ENCODE results near the gene TLR1.
"Not testable (repeated sequence)": the region's sequence is repeated elsewhere in the genome, so short reads cannot be mapped to it uniquely, and the experiment has no call there.

TLR1 gene

DNA sequence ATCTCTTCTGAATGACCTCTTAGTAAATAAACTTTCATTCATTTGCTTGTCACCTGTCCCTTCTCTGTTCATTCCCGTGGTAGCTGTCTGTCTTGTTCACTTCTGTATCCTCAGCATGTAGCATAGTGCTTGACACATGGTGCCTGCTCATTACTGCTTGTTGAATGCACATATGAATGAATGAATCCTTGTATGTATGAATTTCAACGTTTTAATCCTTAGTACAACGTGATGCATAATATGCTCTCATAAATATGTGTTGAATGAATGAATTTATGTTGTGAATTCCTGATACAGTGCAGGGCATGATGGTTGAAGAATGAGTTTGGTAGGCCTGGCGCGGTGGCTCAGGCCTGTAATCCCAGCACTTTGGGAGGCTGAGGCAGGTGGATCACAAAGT is 24.8 kb downstream of the TLR1 start:
- peaks cover 3% of the 10 kb centered on the region for H3K27me3 ChIP-seq (ENCODE audit: insufficient read depth, low read length)
- H3K36me3 ChIP-seq (ENCODE audit: insufficient read depth, low read length): no peaks in the 10 kb centered on the region
- H3K4me1 ChIP-seq (ENCODE audit: insufficient read depth, low read length): no peaks in the 10 kb centered on the region
- no peak overlapping the region for H2AFZ ChIP-seq (ENCODE audit: low read depth, low read length)
- no peak overlapping the region for H3K4me3 ChIP-seq (ENCODE audit: low read length)
- H3K9me3 ChIP-seq (ENCODE audit: low read length): no peaks in the 10 kb centered on the region

DNA sequence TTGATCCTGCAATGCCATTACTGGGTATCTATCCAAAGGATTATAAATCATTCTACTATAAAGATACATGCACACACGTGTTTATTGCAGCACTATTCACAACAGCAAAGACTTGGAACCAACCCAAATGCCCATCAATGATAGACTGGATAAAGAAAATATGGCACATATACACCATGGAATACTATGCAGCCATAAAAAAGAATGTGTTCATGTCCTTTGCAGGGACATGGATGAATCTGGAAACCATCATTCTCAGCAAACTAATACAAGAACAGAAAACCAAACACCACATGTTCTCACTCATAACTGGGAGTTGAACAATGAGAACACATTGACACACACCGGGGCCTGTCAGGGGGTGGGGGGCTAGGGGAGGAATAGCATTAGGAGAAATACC is 26.7 kb downstream of the TLR1 start:
- not testable (repeated sequence) for H3K4me1 ChIP-seq (ENCODE audit: insufficient read depth, low read length); H3K27me3 ChIP-seq (ENCODE audit: insufficient read depth, low read length); H3K4me3 ChIP-seq (ENCODE audit: low read length); H3K36me3 ChIP-seq (ENCODE audit: insufficient read depth, low read length); H3K9me3 ChIP-seq (ENCODE audit: low read length); H2AFZ ChIP-seq (ENCODE audit: low read depth, low read length)

DNA sequence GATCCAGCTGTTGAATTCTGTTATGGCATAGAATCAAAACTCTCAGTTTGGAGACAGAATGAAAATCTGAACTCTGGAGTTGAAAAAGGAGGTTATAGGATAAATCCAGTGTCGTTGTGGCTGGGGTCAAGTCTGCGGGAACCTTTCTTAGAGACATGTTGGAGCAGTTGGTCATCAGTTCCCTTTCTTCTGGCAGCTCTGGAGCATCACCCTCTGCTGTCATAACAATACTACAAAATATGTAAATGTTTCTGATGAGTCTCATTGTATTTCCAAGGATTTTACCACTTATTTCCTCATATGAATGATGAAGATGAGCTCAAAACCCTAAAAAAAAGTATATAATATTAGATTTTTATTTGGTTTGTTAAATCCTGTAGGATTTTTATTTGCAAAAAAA is 29.3 kb downstream of the TLR1 start:
- Histone ChIP-seq H3K9me3 (ENCODE audit: low read length) (no peaks in the 10 kb centered on the region), H3K27me3 (ENCODE audit: insufficient read depth, low read length) (peaks cover 3% of the 10 kb centered on the region), H3K4me1 (ENCODE audit: insufficient read depth, low read length) (no peaks in the 10 kb centered on the region), H2AFZ (ENCODE audit: low read depth, low read length) (no peak overlapping the region), H3K4me3 (ENCODE audit: low read length) (no peak overlapping the region), H3K36me3 (ENCODE audit: insufficient read depth, low read length) (no peaks in the 10 kb centered on the region)

DNA sequence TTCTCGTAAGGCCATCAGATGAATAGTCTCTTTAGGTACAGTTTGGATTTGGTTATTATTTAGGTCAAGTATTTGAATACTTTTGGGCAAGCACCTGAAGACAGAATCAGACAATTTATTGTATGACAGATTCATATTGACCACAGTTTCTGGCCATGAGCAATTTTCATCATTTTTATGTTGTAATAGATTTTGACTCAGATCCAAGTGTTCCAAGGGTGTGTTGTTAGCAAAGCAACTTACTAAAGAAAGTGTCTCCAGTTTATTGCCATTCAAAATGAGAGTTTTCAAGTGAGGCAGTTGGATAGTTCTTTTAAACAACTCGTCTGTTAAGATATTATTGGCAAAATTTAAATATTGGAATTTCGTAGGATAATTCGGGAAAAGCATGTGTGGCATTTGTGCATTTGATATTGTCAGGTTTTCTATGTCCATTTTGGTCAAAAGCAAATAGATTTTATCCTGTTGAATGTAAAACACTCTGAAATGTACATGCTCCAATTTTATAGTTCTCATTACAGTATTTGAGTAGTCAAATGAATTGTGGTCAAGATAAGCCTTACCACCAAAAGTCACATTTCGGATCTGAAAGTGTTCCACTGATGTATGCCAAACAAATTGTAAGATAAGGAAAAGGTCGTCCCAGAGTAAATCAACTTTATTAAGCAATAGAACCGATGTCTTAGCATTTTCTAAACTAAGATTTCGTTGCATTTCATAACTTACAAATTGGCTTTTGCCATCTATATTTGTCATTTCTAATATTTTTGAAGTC is 30.2 kb downstream of the TLR1 start:
- Histone ChIP-seq H3K4me3 (ENCODE audit: low read length) (no peak overlapping the region), H2AFZ (ENCODE audit: low read depth, low read length) (no peak overlapping the region), H3K9me3 (ENCODE audit: low read length) (no peaks in the 10 kb centered on the region), H3K4me1 (ENCODE audit: insufficient read depth, low read length) (no peaks in the 10 kb centered on the region), H3K27me3 (ENCODE audit: insufficient read depth, low read length) (peaks cover 3% of the 10 kb centered on the region), H3K36me3 (ENCODE audit: insufficient read depth, low read length) (no peaks in the 10 kb centered on the region)

DNA sequence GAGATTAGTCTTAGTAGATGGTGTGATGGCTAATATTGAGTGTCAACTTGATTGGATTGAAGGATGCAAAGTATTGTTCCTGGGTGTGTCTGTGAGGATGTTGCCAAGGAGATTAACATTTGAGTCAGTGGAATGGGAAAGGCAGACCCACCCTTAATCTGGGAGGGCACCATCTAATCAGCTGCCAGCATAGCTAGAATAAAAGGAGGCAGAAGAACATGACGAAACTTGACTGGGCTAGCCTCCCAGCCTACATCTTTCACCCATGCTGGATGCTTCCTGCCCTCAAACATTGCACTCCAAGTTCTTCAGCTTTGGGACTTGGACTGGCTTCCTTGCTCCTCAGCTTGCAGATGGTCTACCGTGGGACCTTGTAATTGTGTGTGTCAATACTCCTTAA is 34.3 kb downstream of the TLR1 start:
- not testable (repeated sequence) for H3K4me1 ChIP-seq (ENCODE audit: insufficient read depth, low read length); H3K27me3 ChIP-seq (ENCODE audit: insufficient read depth, low read length); H3K36me3 ChIP-seq (ENCODE audit: insufficient read depth, low read length); H3K9me3 ChIP-seq (ENCODE audit: low read length); H2AFZ ChIP-seq (ENCODE audit: low read depth, low read length); H3K4me3 ChIP-seq (ENCODE audit: low read length)

DNA sequence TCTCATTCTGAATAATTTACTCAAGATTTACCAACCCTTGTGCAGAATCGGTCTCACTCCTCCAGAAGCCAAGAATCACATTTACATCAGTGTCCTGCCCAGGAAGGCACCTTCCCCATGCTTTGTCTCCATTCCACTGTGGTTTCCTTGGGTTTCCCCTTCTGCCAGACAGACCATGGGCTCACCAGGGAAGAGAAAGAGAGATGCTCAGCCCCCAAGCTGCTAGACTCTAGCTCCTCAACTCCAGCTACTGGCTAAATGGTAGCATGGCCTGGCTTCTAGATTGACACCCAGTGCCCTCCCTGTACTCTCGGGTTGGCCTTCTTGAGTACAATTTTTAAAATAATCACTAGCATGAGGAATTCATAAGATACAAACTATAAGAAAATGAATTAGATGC is 34.7 kb downstream of the TLR1 start:
- H3K4me1 ChIP-seq (ENCODE audit: insufficient read depth, low read length): no peaks in the 10 kb centered on the region
- H3K9me3 ChIP-seq (ENCODE audit: low read length): no peaks in the 10 kb centered on the region
- H2AFZ ChIP-seq (ENCODE audit: low read depth, low read length): no peak overlapping the region
- no peak overlapping the region for H3K4me3 ChIP-seq (ENCODE audit: low read length)
- H3K27me3 ChIP-seq (ENCODE audit: insufficient read depth, low read length): no peaks in the 10 kb centered on the region
- H3K36me3 ChIP-seq (ENCODE audit: insufficient read depth, low read length): no peaks in the 10 kb centered on the region

DNA sequence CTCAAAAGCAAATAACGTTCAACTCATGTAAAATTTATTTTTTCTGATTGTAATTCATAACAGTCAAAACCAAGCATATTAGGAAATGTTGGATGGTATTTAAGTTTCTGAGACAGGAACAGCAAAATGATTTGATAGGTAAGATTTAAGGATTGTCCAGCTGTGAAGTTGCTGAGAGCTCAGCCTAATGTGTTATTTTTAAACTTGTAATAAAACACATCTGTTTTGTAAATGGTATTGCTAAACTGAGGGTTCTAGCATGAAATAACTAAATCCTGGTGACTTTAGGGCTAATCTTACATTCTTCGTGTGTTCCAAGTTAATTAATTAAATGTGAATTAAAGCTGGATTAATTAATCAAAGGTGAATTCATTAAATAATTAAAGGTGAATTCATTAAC is 35.1 kb downstream of the TLR1 start:
- Histone ChIP-seq H3K4me1 (ENCODE audit: insufficient read depth, low read length) (no peaks in the 10 kb centered on the region), H2AFZ (ENCODE audit: low read depth, low read length) (no peak overlapping the region), H3K36me3 (ENCODE audit: insufficient read depth, low read length) (no peaks in the 10 kb centered on the region), H3K27me3 (ENCODE audit: insufficient read depth, low read length) (no peaks in the 10 kb centered on the region), H3K4me3 (ENCODE audit: low read length) (no peak overlapping the region), H3K9me3 (ENCODE audit: low read length) (no peaks in the 10 kb centered on the region)

DNA sequence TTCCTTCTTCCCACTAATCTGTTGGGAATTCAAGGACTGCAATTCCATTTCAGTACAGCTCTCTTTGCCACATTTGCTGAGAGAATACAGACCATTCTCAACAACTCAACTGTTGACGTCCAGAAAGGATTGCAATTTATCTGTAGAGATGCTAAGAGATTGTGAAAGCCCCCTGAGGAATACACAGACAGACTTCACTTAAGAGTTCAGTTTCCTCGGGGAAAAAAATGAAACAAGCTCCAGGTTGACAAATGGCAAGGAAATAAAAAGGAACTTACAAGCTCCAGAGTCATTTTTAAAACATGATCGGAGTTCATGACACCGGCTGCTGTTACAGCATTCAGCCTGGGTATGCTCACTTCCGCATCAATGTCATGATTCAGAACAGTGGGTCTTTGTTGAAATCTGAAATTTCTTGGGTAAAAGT is 35.6 kb downstream of the TLR1 start:
- Histone ChIP-seq H2AFZ (ENCODE audit: low read depth, low read length) (no peak overlapping the region), H3K36me3 (ENCODE audit: insufficient read depth, low read length) (no peaks in the 10 kb centered on the region)

DNA sequence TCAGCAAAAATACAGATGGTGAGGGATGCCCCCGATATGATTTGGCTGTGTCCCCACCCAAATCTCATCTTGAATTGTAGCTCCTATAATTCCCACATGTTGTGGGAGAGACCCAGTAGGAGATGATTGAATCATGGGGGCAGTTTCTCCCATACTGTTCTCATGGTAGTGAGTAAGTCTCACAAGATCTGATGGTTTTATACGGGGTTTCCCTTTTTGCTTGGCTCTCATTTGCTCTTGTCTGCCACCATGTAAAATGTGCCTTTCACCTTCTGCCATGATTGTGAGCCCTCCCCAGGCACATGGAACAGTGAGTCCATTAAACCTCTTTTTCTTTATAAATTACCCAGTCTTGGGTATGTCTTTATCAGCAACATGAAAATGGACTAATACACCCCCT is 37.7 kb downstream of the TLR1 start:
- not testable (repeated sequence) for H2AFZ ChIP-seq (ENCODE audit: low read depth, low read length); H3K4me3 ChIP-seq (ENCODE audit: low read length); H3K27me3 ChIP-seq (ENCODE audit: insufficient read depth, low read length); H3K36me3 ChIP-seq (ENCODE audit: insufficient read depth, low read length); H3K9me3 ChIP-seq (ENCODE audit: low read length); H3K4me1 ChIP-seq (ENCODE audit: insufficient read depth, low read length)

More for the DNA sequence above, 35.6 kb downstream of the TLR1 start:
- Histone ChIP-seq H3K4me1 (ENCODE audit: insufficient read depth, low read length) (no peaks in the 10 kb centered on the region), H3K9me3 (ENCODE audit: low read length) (no peaks in the 10 kb centered on the region), H3K27me3 (ENCODE audit: insufficient read depth, low read length) (no peaks in the 10 kb centered on the region), H3K4me3 (ENCODE audit: low read length) (no peak overlapping the region)

DNA sequence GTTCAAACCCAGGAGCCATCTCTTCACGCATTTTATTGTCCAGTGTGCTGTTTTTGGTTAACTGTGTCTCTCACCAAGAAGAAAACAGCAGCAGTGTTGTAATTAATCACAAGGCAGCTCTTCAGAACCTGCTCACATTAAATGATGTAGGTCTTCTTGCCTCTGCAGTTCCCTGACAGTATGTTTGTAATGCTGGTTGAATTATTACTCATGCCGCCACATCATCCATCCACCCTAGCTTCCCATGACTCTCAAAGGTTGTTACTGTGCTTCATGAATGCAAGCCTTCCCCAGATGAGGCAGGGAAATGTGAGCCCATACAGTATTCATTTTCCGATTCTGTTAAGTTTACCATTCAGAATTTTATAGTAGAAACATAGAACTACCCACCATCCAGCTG is 39.2 kb downstream of the TLR1 start:
- Histone ChIP-seq H3K4me3 (ENCODE audit: low read length) (no peak overlapping the region), H3K9me3 (ENCODE audit: low read length) (no peaks in the 10 kb centered on the region), H3K4me1 (ENCODE audit: insufficient read depth, low read length) (no peaks in the 10 kb centered on the region), H3K27me3 (ENCODE audit: insufficient read depth, low read length) (no peaks in the 10 kb centered on the region), H3K36me3 (ENCODE audit: insufficient read depth, low read length) (no peaks in the 10 kb centered on the region), H2AFZ (ENCODE audit: low read depth, low read length) (no peak overlapping the region)

DNA sequence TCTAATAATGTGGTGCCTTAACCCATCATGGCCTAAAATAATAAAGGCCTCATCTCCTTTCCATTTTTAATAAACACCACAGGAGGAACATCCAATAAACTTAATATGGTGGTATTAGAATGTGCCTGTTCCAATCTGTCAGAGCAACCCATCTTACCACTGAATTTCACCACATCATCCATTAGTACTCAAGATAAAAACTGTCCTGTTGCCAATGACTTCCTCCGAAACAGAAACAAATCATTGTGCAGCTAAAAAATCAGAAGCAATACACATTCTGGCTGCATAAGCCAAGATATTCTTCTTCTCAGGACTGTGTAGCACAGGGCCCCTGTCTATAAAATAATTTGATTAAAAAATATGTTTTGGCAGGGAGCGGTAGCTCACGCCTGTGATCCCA is 40.3 kb downstream of the TLR1 start:
- Histone ChIP-seq H3K9me3 (ENCODE audit: low read length) (no peaks in the 10 kb centered on the region), H3K4me1 (ENCODE audit: insufficient read depth, low read length) (no peaks in the 10 kb centered on the region), H3K36me3 (ENCODE audit: insufficient read depth, low read length) (no peaks in the 10 kb centered on the region), H3K4me3 (ENCODE audit: low read length) (no peak overlapping the region), H3K27me3 (ENCODE audit: insufficient read depth, low read length) (no peaks in the 10 kb centered on the region), H2AFZ (ENCODE audit: low read depth, low read length) (no peak overlapping the region)

DNA sequence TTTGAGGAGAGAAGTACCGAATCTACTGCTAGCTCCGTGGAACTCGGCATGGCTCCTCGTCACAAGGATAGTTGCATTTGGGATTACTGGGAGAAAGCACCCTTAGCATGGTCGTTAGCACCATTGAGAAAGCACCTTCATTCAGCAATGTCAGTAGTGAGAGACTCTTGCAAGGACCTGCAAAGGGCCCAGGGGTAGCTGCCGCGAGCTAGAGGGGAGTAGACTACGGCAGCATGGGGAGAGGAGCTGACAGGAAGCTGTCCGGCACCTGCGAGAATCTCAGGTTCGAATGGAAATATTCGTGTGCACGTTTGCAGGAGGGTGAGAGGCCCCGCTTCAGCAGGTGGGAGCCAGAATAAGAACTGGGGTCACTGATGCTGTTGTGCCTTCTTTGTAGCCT is 42.0 kb downstream of the TLR1 start:
- Histone ChIP-seq H3K4me3 (ENCODE audit: low read length) (no peak overlapping the region), H3K9me3 (ENCODE audit: low read length) (no peaks in the 10 kb centered on the region), H3K27me3 (ENCODE audit: insufficient read depth, low read length) (no peaks in the 10 kb centered on the region), H3K36me3 (ENCODE audit: insufficient read depth, low read length) (no peaks in the 10 kb centered on the region), H3K4me1 (ENCODE audit: insufficient read depth, low read length) (no peaks in the 10 kb centered on the region), H2AFZ (ENCODE audit: low read depth, low read length) (no peak overlapping the region)

DNA sequence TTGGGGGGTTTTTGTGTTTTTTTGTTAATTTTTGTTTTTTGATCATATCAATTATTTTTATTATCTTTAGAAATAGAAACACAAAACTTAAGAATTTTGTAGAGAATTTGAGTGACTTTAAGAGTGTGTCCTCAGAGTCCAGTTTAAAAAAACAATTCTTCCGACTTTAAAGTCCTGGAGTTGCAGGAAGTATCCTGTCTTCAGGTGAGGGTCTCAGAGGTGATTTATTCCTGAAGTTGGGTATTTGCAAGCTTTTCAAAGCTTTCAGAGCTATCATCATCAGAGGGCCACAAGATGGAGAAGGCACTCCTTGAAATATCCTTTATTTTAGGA is 44.8 kb downstream of the TLR1 start:
- Histone ChIP-seq H3K4me1 (ENCODE audit: insufficient read depth, low read length) (no peaks in the 10 kb centered on the region), H2AFZ (ENCODE audit: low read depth, low read length) (no peak overlapping the region), H3K27me3 (ENCODE audit: insufficient read depth, low read length) (no peaks in the 10 kb centered on the region), H3K36me3 (ENCODE audit: insufficient read depth, low read length) (no peaks in the 10 kb centered on the region), H3K4me3 (ENCODE audit: low read length) (no peak overlapping the region), H3K9me3 (ENCODE audit: low read length) (no peaks in the 10 kb centered on the region)

DNA sequence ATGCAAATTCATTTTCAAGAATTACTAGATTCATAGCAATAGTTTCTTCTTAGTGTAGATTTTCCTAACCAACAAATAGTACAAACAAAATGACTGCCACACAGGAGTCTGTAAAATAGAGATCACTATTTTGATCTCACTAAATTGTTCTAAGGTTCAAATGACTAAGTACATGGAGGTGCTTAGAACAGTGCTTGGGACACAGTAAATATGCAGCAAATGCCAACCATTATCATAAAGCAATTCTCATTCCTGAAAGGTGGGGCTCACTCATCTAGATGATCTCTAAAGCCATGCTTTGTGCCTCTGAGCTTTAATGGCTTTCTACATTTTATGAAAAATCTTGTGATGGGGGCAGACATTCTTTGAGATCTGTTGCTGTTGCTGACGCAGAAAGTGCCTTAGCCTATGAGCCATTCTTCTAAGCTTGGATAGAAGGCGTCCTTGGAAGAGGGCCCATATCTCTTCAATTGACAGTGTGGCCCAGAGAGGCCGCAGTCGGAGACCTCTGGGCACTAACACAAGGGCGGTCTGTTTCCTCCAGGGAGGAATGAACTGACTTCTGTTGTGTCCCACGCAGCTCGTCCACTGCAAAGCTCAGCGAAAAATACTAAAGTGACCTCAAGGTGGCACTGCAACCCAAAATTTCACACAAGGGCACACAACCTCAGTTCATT is 45.3 kb downstream of the TLR1 start:
- no peak overlapping the region for H3K4me3 ChIP-seq (ENCODE audit: low read length)

More for the DNA sequence above, 45.3 kb downstream of the TLR1 start:
- Histone ChIP-seq H3K4me1 (ENCODE audit: insufficient read depth, low read length) (no peaks in the 10 kb centered on the region), H2AFZ (ENCODE audit: low read depth, low read length) (peak overlapping the region; percentile 11), H3K9me3 (ENCODE audit: low read length) (no peaks in the 10 kb centered on the region), H3K27me3 (ENCODE audit: insufficient read depth, low read length) (no peaks in the 10 kb centered on the region), H3K36me3 (ENCODE audit: insufficient read depth, low read length) (no peaks in the 10 kb centered on the region)
